GM19043 (cell line): ENCODE data around the gene MRPL9.
"Not testable (repeated sequence)": the region's sequence is repeated elsewhere in the genome, so short reads cannot be mapped to it uniquely, and the experiment has no call there.

Experiments used
- ATAC-seq: cut with Tn5 transposase; IDR thresholded peaks from one replicate; pipeline ENCODE4 v1.9.1; 2021; ENCODE audit warnings: low read depth; ENCODE audit not compliant: unreplicated experiment

Gene MRPL9

GRCh38 chr1:151787689-151788088 is 24.4 kb upstream of the MRPL9 start:
- no peak for ATAC-seq

DNA sequence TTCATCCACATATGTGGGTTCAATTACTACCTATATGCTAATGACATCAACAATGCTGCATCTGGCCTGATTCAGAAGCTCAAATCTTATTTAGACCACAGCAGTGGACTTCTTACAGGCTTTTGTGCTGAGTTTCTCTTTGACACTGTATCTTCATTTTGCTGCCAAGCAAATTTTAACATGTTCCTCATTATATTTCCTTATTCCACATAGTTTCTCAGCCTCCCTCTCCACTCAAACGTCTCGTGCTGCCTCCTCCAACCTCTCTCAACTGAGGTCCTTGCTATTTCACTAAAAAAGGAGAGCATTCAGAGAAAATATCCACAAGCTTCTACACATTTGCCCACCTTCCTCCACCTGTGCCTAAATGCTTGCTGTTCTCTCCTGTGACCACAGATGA is 20.5 kb upstream of the MRPL9 start:
- no peak for ATAC-seq

DNA sequence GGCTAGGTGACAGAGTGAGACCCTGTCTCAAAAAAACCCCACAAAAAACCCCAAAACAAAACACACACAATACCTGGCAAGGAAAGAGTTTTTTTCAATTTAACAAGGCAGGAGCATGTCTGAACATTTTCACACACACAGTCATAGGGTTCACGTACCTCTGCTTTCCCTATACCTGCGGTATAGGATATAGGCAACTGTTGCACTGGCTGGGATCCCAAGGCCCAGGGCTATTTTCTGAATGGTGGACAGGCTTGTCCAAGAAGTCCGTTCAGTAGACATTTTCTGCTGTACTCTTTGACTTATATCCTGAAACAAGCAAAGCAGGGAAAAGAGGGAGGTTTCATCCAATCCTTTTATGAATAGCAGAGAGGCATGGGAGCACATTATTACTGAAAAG is 19.4 kb upstream of the MRPL9 start:
- ATAC-seq, result no peak

DNA sequence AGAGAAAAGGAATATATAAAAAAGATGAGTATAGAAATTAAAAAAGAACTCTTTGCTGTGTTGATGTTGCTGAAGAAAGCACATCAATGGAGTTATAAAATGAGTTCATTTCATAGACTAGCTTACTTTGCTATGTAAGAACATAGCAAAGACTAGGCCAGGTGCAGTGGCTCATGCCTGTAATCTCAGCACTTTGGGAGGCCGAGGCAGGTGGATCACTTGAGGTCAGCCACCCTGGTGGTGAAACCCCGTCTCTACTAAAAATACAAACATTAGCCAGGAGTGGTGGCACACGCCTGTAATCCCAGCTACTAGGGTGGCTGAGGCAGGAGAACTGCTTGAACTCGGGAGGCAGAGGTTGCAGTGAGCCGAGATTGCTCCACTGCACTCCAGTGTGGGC is 18.7 kb upstream of the MRPL9 start:
- ATAC-seq, result not testable (repeated sequence)

- not testable (repeated sequence) for ATAC-seq
Measured at GRCh38 chr1:151780736-151781135, 17.4 kb upstream of the MRPL9 start.

GRCh38 chr1:151779852-151780251 is 16.6 kb upstream of the MRPL9 start:
- no peak for ATAC-seq

GRCh38 chr1:151777317-151777716 is 14.0 kb upstream of the MRPL9 start:
- ATAC-seq, result no peak

DNA sequence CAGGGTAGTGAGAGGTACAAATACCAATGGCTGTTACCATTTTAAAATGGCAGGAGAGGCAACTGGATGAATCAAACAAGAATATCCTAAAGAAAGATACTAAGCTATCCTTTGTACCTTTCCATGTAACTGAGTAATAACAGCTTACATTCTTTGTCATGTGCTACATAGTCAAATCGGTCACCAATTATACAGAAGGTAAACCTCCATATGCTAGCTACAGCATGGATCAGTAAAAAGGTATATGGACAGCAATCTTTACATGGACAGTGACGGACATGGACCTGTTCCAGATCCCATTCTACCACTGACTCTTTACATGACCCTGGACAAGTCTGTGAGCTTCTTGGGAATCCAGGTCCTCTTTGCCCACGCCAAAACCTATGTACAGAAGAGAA is 13.4 kb upstream of the MRPL9 start:
- no peak for ATAC-seq

DNA sequence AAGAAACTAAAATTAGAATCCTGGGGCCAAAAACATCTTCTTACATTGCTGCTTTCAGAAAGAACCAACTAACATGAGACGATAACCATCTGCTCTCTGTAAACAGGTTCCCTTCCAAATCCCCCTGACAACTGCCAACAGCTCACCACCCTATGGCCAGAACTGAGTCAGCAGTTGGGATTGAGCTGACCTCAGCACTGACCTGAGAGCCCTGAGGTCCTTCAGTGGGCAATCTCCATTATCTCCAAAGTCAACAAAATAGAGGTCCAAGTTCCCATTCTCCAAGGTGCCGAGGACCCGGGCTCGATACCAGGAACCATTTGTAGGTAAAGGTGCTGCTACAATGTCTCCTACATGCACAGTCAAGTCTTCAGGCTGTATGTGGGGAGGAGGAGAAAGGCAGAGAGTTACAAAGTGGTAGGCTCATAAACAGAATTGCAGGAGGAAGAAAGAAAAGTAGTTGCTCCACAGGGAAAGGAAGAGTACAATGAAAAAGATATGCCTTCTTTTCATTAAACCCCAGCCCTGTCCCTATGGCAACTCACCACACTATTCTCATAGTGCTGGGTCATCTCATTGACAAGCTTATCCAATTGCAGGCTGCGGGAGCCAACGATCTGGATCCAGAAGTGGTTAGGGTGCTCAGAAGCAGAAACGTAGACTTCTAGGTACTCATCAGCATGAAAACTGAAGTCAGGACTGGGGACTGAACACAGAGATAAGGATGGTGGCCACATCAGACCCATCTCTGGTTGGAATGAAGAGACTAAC is 12.8 kb upstream of the MRPL9 start:
- no peak for ATAC-seq

DNA sequence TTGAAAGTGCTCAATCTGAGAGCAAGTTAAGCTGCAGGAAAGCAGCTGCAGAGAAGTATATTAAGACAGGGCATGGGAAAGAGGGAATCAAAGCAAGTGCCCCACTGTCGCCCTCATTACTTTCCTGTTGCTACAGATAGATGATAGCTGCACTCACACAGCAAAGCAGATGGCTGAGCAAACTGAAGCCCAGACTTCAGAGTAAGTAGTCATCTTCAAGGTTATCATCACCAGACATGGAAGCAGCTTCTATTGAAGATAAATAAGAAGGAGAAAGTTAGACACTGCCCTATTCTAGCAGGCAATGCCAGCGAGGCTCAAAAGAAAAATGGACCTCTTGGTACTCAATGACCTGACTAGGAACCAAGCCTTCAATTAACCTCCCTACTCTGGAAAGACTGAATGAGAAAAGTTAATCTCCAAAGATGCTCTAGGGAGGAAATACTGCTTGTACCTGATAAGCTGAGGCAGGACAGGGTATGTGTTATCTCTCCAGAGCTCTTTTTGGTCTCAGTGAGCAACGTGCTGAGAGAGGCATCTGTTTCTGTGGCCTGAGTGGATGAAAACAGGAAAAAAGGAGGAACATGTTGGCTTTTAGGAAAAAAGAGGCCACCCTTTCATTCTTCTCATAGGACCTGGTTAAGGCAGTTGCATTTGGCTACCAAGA is 11.1 kb upstream of the MRPL9 start:
- ATAC-seq, result no peak

- ATAC-seq, result no peak
Measured at GRCh38 chr1:151773702-151774101, 10.4 kb upstream of the MRPL9 start.

GRCh38 chr1:151769270-151769669 is 6.0 kb upstream of the MRPL9 start:
- ATAC-seq, result not testable (repeated sequence)

DNA sequence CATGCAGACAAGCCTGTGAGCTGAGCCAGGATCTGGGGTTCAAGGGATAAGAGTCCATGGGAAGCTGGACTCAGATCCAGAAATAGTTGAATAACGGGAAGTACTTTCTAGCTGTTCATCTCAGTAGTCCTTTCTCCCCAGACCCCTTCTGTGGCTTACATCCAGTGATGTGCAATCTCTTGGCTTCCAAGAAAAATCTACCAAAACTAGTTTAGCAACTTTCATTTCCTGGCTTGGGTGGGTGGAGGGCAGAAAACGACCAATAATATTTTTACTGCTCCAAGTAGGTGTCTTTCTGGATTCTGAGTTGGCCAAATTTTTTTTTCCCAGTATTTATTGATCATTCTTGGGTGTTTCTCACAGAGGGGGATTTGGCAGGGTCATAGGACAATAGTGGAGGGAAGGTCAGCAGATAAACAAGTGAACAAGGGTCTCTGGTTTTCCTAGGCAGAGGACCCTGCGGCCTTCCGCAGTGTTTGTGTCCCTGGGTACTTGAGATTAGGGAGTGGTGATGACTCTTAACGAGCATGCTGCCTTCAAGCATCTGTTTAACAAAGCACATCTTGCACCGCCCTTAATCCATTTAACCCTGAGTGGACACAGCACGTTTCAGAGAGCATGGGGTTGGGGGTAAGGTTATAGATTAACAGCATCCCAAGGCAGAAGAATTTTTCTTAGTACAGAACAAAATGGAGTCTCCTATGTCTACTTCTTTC is 5.2 kb upstream of the MRPL9 start:
- ATAC-seq, result not testable (repeated sequence)

- no peak for ATAC-seq
Measured at GRCh38 chr1:151763990-151764389, 694 bp upstream of the MRPL9 start.

DNA sequence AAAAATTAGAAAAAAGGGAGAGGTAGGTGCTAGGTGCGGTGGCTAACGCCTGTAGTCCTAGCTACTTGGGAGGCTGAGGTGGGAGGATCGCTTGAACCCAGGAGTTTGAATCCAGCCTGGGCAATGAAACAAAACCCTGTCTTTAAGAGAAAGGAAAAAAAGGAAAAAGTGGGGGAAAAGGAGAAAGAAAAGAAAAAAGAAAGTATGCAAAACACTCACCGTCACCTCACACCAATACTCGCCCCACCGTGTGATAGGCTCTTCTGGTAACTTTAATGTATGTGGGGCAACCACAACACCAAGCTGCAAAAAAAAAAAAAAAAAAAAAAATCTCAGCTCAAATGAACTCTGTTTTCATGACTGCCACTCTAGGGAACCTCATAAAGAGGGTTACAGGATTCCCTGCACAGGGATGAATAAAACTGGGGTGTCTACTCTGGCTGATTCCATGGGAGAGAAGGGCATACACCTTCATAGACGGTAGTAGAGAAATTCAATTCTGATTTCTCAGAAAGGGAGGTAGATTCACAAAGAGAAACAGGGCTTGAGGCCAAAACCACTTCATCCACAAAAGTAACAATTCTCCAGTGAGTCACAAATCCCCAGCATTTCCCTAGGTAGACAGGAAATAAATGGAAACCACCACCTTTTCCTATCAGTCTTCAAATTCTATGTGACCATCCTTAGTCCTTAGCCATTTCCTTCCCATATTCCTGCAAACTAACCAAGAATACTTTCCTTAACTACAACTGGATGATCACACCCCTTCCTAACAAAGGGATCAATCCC is 2.5 kb downstream of the MRPL9 start:
- no peak for ATAC-seq

- ATAC-seq, result no peak
Measured at GRCh38 chr1:151759241-151759640, 4.1 kb downstream of the MRPL9 start.

GRCh38 chr1:151756291-151756690 is 7.0 kb downstream of the MRPL9 start:
- no peak for ATAC-seq

- no peak for ATAC-seq
Measured at GRCh38 chr1:151741516-151741915, 21.8 kb downstream of the MRPL9 start.

GRCh38 chr1:151739590-151740355 is 23.5 kb downstream of the MRPL9 start:
- no peak for ATAC-seq

DNA sequence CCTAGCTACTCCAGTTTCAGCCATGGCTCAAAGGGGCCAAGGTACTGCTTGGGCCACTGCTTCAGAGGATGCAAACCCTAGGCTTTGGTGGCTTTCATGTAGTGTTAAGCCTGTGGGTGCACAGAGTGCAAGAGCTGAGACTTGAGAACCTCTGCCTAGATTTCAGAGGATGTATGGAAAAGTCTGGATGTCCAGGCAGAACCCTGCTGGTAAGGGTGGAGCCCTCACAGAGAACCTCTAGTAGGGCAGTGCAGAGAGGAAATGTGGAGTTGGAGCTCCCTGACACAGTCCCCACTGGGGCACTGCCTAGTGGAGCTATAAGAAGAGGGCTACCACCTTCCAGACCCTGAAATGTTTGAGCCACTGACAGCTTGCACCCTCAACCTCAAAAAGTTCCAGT is 25.8 kb downstream of the MRPL9 start:
- ATAC-seq, result no peak
